Endothelial cell of umbilical vein (primary cell): ENCODE measurements around the gene EAPP. TPM values are rescaled to one million over a fixed set of nuclear protein-coding genes. Genes with fewer than 3 reads are reported as not detected.
A peak's percentile ranks its signal among the peaks of the same experiment; 100 is the strongest.

ENCODE experiments used
- Bru-seq: library from RNA; stranded (reverse); fragments of 400-500 nt; gene quantifications from one replicate; lab custom pipeline; 2021; lab: Mats Ljungman, UMichigan
- BruChase-seq, 2 experiments: library from RNA; stranded (reverse); fragments of 400-500 nt; gene quantifications; one replicate each; lab custom pipeline; 2021; lab: Mats Ljungman, UMichigan
- BruUV-seq: library from RNA; stranded (reverse); fragments of 400-500 nt; replicated peaks from 2 replicates; lab custom pipeline; 2021; lab: Mats Ljungman, UMichigan
- CTCF ChIA-PET: fragments of 300-600, 350-600 bp; sonication (Branson Sonifier 250); formaldehyde crosslinking; loops from one replicate; lab custom pipeline; 2021; ENCODE audit warnings: antibody characterized with exemption, inconsistent platforms; lab: Charles Lee
- POLR2A ChIA-PET: fragments of 300-600, 350-600 bp; sonication (Branson Sonifier 250); formaldehyde crosslinking; loops from one replicate; lab custom pipeline; 2021; ENCODE audit warnings: antibody characterized with exemption, inconsistent platforms; lab: Charles Lee
- DNase-seq: peaks from one replicate; pipeline ENCODE4 v3.0.0-alpha.2; 2011; ENCODE audit warnings: low read depth, low spot score
- FAIRE-seq: peaks from 2 replicates; lab custom pipeline; 2011; peaks lifted over from hg19 to GRCh38; lab: Jason Lieb, UNC
- H2AFZ ChIP-seq: 2 replicates; pipeline ENCODE4 v1.6.0; 2012; ENCODE audit warnings: low read depth, low read length, control low read depth, inconsistent platforms
- H3K27ac ChIP-seq: 2 replicates; pipeline ENCODE4 v1.5.1; 2011; ENCODE audit warnings: low read depth, mild to moderate bottlenecking, control low read depth, low read length, moderate library complexity; ENCODE audit not compliant: insufficient read depth
- H3K27me3 ChIP-seq, 2 experiments: 2 replicates each; pipeline versions ENCODE4 v1.6.0 to v1.6.1; 2011; ENCODE audit warnings: low read length in 2 of 2, mixed read lengths in 1 of 2; ENCODE audit not compliant: control insufficient read depth in 2 of 2, insufficient read depth in 2 of 2
- H3K36me3 ChIP-seq, 2 experiments: 2 replicates in 1 of 2; 3 replicates in 1 of 2; pipeline ENCODE4 v1.5.1; 2011; ENCODE audit warnings: low read length in 2 of 2, mild to moderate bottlenecking in 1 of 2, moderate library complexity in 1 of 2; ENCODE audit not compliant: control insufficient read depth in 2 of 2, insufficient read depth in 2 of 2; ENCODE audit errors: extremely low read depth in 1 of 2
- H3K4me1 ChIP-seq: 3 replicates; pipeline ENCODE4 v1.5.1; 2011; ENCODE audit warnings: mild to moderate bottlenecking, low read length; ENCODE audit not compliant: control insufficient read depth, insufficient read depth; ENCODE audit errors: extremely low read depth
- H3K4me2 ChIP-seq: 2 replicates; pipeline ENCODE4 v1.6.1; 2011; ENCODE audit warnings: low read length, control low read depth, mixed read lengths; ENCODE audit not compliant: insufficient read depth
- H3K4me3 ChIP-seq, 3 experiments: fragments of 200-600 bp in 1 of 3; sonication (generic), shearing (Covaris generic) in 1 of 3; replicated peaks in 1 of 3; 2 replicates each; pipeline ENCODE4 v1.5.1; 2011 to 2016; ENCODE audit warnings: control low read depth in 3 of 3, low read length in 3 of 3, mild to moderate bottlenecking in 2 of 3, inconsistent platforms in 1 of 3, low read depth in 1 of 3, moderate library complexity in 1 of 3; ENCODE audit not compliant: insufficient read depth in 1 of 3
- H3K79me2 ChIP-seq: 2 replicates; pipeline ENCODE4 v1.6.0; 2012; ENCODE audit warnings: low read length, inconsistent platforms; ENCODE audit not compliant: control insufficient read depth, insufficient read depth
- H3K9ac ChIP-seq: replicated peaks from 2 replicates; pipeline ENCODE3; 2011; ENCODE audit warnings: low read length, control low read depth; ENCODE audit not compliant: insufficient read depth; ENCODE audit errors: extremely low read depth
- H3K9me1 ChIP-seq: replicated peaks from 3 replicates; pipeline ENCODE4 v1.6.0; 2011; ENCODE audit warnings: mild to moderate bottlenecking, low read length; ENCODE audit not compliant: control insufficient read depth, insufficient read depth; ENCODE audit errors: extremely low read depth
- H3K9me3 ChIP-seq: replicated peaks from 2 replicates; pipeline ENCODE4 v1.5.1; 2012; ENCODE audit warnings: low read length, inconsistent platforms; ENCODE audit not compliant: control insufficient read depth, insufficient read depth
- H4K20me1 ChIP-seq: replicated peaks from 2 replicates; pipeline ENCODE3; 2011; ENCODE audit warnings: mild to moderate bottlenecking, low read length; ENCODE audit not compliant: control insufficient read depth, insufficient read depth; ENCODE audit errors: extremely low read depth
- FOS ChIP-seq: IDR thresholded peaks from 2 replicates; pipeline ENCODE4 v1.6.1; 2011; ENCODE audit warnings: mild to moderate bottlenecking, low read length, moderate library complexity, borderline replicate concordance; ENCODE audit not compliant: insufficient read depth
- MYC ChIP-seq: IDR thresholded peaks from one replicate; pipeline ENCODE4 v1.6.1; 2011; ENCODE audit warnings: mild to moderate bottlenecking, low read depth, low read length
- POLR2A ChIP-seq: IDR thresholded peaks from 2 replicates; pipeline ENCODE4 v1.6.1; 2012; ENCODE audit warnings: low read depth, mild to moderate bottlenecking, control low read depth, low read length
- POLR2AphosphoS5 ChIP-seq: IDR thresholded peaks from 2 replicates; pipeline ENCODE4 v1.6.1; 2012; ENCODE audit warnings: low read depth, mild to moderate bottlenecking, control low read depth, low read length, moderate library complexity; ENCODE audit not compliant: insufficient read depth
- dilution Hi-C: fragments of 300-500 bp; cut with MboI; formaldehyde crosslinking; loops from one replicate; pipeline ENCODE4 v1.15.0; 2019; ENCODE audit warnings: low sequenced_read_pairs; ENCODE audit not compliant: extremely low pct_ligation_motif_present
- intact Hi-C: fragments of 100-400 bp; cut with micrococcal nuclease; formaldehyde crosslinking; loops from one replicate; pipeline ENCODE4 v1.10.0; 2022
- long read RNA-seq: library from polyadenylated mRNA; stranded (forward); transcript quantifications from one replicate; pipeline ENCODE4 v2.0.0, GENCODE V29; 2021
- polyA minus RNA-seq, 3 experiments: library from RNA; depleted of rRNA, polyadenylated mRNA; stranded (reverse); fragments of >200 nt; gene quantifications; 1 replicate in 1 of 3; 2 replicates in 2 of 3; pipeline ENCODE4 v1.2.3, GENCODE V29; 2011
- polyA plus RNA-seq, 4 experiments: library from polyadenylated mRNA; depleted of rRNA in 3 of 4; stranded (reverse) in 3 of 4; unstranded in 1 of 4; fragments of >200 nt; gene quantifications; 2 replicates each; pipeline versions ENCODE4 v1.2.1 to v1.2.3, GENCODE V29; 2011 to 2012; ENCODE audit warnings: missing spikeins in 1 of 4
- total RNA-seq: library from RNA; stranded (reverse); gene quantifications from 2 replicates; pipeline ENCODE4 v1.2.3, GENCODE V29; 2021

Gene EAPP
- total RNA-seq, result 22.2 and 24.3 TPM in 2 replicates
- 14.1 and 16.6 TPM in 2 replicates for polyA plus RNA-seq
- 26.6 and 26.7 TPM in 2 replicates for polyA plus RNA-seq (2011; cell fraction: cytosol; rRNA removed)
- polyA plus RNA-seq (2011; cell fraction: nucleus; rRNA removed), result 12.1 and 16.1 TPM in 2 replicates
- polyA plus RNA-seq (2012), result 22.4 and 31.4 TPM in 2 replicates
- polyA minus RNA-seq, result 15.8 and 20.4 TPM in 2 replicates
- 22.3 TPM for polyA minus RNA-seq (2011; cell fraction: cytosol; rRNA and poly(A)+ RNA removed)
- polyA minus RNA-seq (2011; cell fraction: nucleus; rRNA and poly(A)+ RNA removed), result 10.0 and 10.8 TPM in 2 replicates
- Bru-seq, nascent RNA, result percentile 57 among the genes with signal in this experiment
- BruChase-seq, experiment 1, labeled RNA remaining after a 6-hour chase, result percentile 54 among the genes with signal in this experiment
- BruChase-seq, experiment 2, labeled RNA remaining after a 2-hour chase, result percentile 56 among the genes with signal in this experiment
- long read RNA-seq, transcript EAPP-201 (6 exons, 1,321 nt), result major isoform, 82 of 96 reads
- long read RNA-seq, partial matches to known transcripts, result 5 of 96 reads
- long read RNA-seq, other reads (novel, unspliced or antisense), result 7 of 96 reads

GRCh38 chr14:34539407-34540180, at the start of gene EAPP:
TSS of gene EAPP (minus strand) at chr14:34539701. CDS start at chr14:34539628, 73 bp downstream.
- intact Hi-C loops (loop anchor here (5.0 kb wide), 3 partner anchors 77 to 1288 kb away; partner anchors contain the start of genes BRMS1L and SPTSSA), dilution Hi-C loops (no loop called here)
- no TSS peak for BruUV-seq
- DNase-seq, result peak; percentile 96
- peak within 1 kb of the TSS; percentile 92 for H3K9ac ChIP-seq
- H2AFZ ChIP-seq, result peak within 1 kb of the TSS; percentile 95
- ChIA-PET POLR2A (no interaction called here), CTCF (interaction anchor here (0.7 kb wide), 1 partner anchor 77 kb away, joined by 3 read pairs; no protein-coding TSS in a partner anchor)
- H3K27me3 ChIP-seq, result no peaks in the 10 kb centered on the region
- H4K20me1 ChIP-seq, result no peaks in the 10 kb centered on the region
- no peaks in the 10 kb centered on the region for H3K9me3 ChIP-seq
- peak within 1 kb of the TSS; percentile 89 for H3K27ac ChIP-seq
- H3K4me3 ChIP-seq, result peak within 1 kb of the TSS; percentile 58 to 85 (median 80)
- no peaks in the 10 kb centered on the region for H3K9me1 ChIP-seq
- H3K36me3 ChIP-seq, result no peaks in the 10 kb centered on the region
- peak; percentile 87 for TF ChIP-seq POLR2A
- peak; percentile 83 for TF ChIP-seq POLR2AphosphoS5
- TF ChIP-seq MYC, result no peak
- TF ChIP-seq FOS, result no peak
- H3K4me2 ChIP-seq, result peak within 1 kb of the TSS; percentile 96
- peak; percentile 88 for FAIRE-seq
- peaks cover 13% of the 10 kb centered on the region for H3K79me2 ChIP-seq
- H3K4me1 ChIP-seq, result peaks cover 5% of the 10 kb centered on the region
